PC-3 (cell line): ENCODE measurements around the gene ABCD3. TPM values are rescaled to one million over a fixed set of nuclear protein-coding genes. Genes with fewer than 3 reads are reported as not detected.
A peak's percentile ranks its signal among the peaks of the same experiment; 100 is the strongest.

Experiments
- ATAC-seq: fragments of 200-7000 bp; cut with Tn5 transposase; 2 replicates; pipeline ENCODE4 v1.9.1; 2020; ENCODE audit warnings: mild to moderate bottlenecking, moderate library complexity
- BruUV-seq: library from RNA; stranded (reverse); fragments of 400-500 nt; replicated peaks from 2 replicates; lab custom pipeline; 2021; lab: Mats Ljungman, UMichigan
- CTCF ChIA-PET: fragments of 300-600 bp; sonication (Branson Sonifier 250); formaldehyde crosslinking; loops from one replicate; lab custom pipeline; 2022; ENCODE audit warnings: antibody characterized with exemption; lab: Charles Lee
- POLR2A ChIA-PET: fragments of 300-600 bp; sonication (Branson Sonifier 250); formaldehyde crosslinking; loops from one replicate; lab custom pipeline; 2022; ENCODE audit warnings: antibody characterized with exemption; ENCODE audit not compliant: unreplicated experiment; lab: Charles Lee
- DNase-seq: peaks from one replicate; pipeline ENCODE4 v3.0.0-alpha.2; 2015
- H2AFZ ChIP-seq: fragments of 300-600 bp; sonication (generic); 2 replicates; pipeline ENCODE4 v1.6.0; 2016; ENCODE audit warnings: antibody characterized with exemption, low read length
- H3F3A ChIP-seq: fragments of 300-600 bp; sonication (generic); one replicate; pipeline ENCODE4 v1.6.0; 2017; ENCODE audit warnings: antibody characterized with exemption, low read length, control low read depth, mild to moderate bottlenecking; ENCODE audit not compliant: unreplicated experiment
- H3K27ac ChIP-seq: fragments of 300-600 bp; sonication (generic); 2 replicates; pipeline ENCODE4 v1.5.1; 2016; ENCODE audit warnings: mild to moderate bottlenecking, low read length
- H3K27me3 ChIP-seq: fragments of 300-600 bp; sonication (generic); 2 replicates; pipeline ENCODE4 v1.6.1; 2016; ENCODE audit warnings: low read length, mixed read lengths
- H3K36me3 ChIP-seq: fragments of 300-600 bp; sonication (generic); 2 replicates; pipeline ENCODE4 v1.6.1; 2016; ENCODE audit warnings: low read depth, mixed run types, low read length, mixed read lengths
- H3K4me1 ChIP-seq: fragments of 300-600 bp; sonication (generic); 2 replicates; pipeline ENCODE4 v1.5.1; 2016; ENCODE audit warnings: low read length; ENCODE audit not compliant: insufficient read depth
- H3K4me2 ChIP-seq: fragments of 300-600 bp; sonication (generic); 2 replicates; pipeline ENCODE4 v1.6.0; 2016; ENCODE audit warnings: low read length
- H3K4me3 ChIP-seq: fragments of 300-600 bp; sonication (generic); 2 replicates; pipeline ENCODE4 v1.5.1; 2016; ENCODE audit warnings: mild to moderate bottlenecking, low read length, mixed read lengths
- H3K79me2 ChIP-seq: fragments of 300-600 bp; sonication (generic); 2 replicates; pipeline ENCODE4 v1.6.1; 2017; ENCODE audit warnings: low read length, mixed read lengths
- H3K9ac ChIP-seq: fragments of 300-600 bp; sonication (generic); 2 replicates; pipeline ENCODE4 v1.6.0; 2016; ENCODE audit warnings: mild to moderate bottlenecking, low read length
- H3K9me2 ChIP-seq: fragments of 300-600 bp; sonication (generic); replicated peaks from 2 replicates; pipeline ENCODE4 v1.6.1; 2016; ENCODE audit warnings: mixed run types, low read length, mixed read lengths
- H3K9me3 ChIP-seq: fragments of 300-600 bp; sonication (generic); 2 replicates; pipeline ENCODE4 v1.6.1; 2016; ENCODE audit warnings: low read length, mixed read lengths
- H4K20me1 ChIP-seq: fragments of 300-600 bp; sonication (generic); 2 replicates; pipeline ENCODE4 v1.6.1; 2016; ENCODE audit warnings: low read length, mixed read lengths
- CTCF ChIP-seq: fragments of 300-600 bp; sonication (generic); conservative IDR thresholded peaks from 2 replicates; pipeline ENCODE4 v1.5.1; 2017; ENCODE audit warnings: antibody characterized with exemption, low read depth, mild to moderate bottlenecking, low read length
- EZH2 ChIP-seq: fragments of 300-600 bp; sonication (generic); IDR thresholded peaks from one replicate; pipeline ENCODE4 v1.6.1; 2017; ENCODE audit warnings: antibody characterized with exemption, mild to moderate bottlenecking, low read length; ENCODE audit not compliant: unreplicated experiment
- EZH2phosphoT487 ChIP-seq: fragments of 300-600 bp; sonication (generic); IDR thresholded peaks from 2 replicates; pipeline ENCODE4 v1.6.1; 2018; ENCODE audit warnings: mild to moderate bottlenecking, antibody characterized with exemption, low read length, borderline replicate concordance
- intact Hi-C: fragments of 100-400 bp; cut with micrococcal nuclease; formaldehyde crosslinking; loops from 2 replicates; pipeline ENCODE4 v1.9.0; 2023
- total RNA-seq: library from RNA; depleted of rRNA; stranded (reverse); fragments of >200 nt; gene quantifications from 2 replicates; pipeline ENCODE4 v1.2.3, GENCODE V29; 2014

The ABCD3 gene
- total RNA-seq, 1 experiment from 2014 or later, result 36.3 TPM

GRCh38 chr1:94416901-94417727, 1.1 kb upstream of the ABCD3 start:
- intact Hi-C loops, result loop anchor here (5.0 to 10.0 kb wide), 3 partner anchors 40 to 182 kb away; partner anchors contain the start of gene ARHGAP29
- H3K27me3 ChIP-seq, result no peaks in the 10 kb centered on the region
- no peaks in the 10 kb centered on the region for H3K9me3 ChIP-seq
- peak overlapping the region; percentile 85 for H3K4me3 ChIP-seq
- ChIA-PET CTCF (interaction anchor here (0.5 to 1.3 kb wide), 2 partner anchors 54 to 81 kb away, joined by 3 to 4 read pairs; no protein-coding TSS in a partner anchor), POLR2A (no interaction called here)
- peak overlapping the region; percentile 82 for H3K4me2 ChIP-seq
- H2AFZ ChIP-seq, result peak overlapping the region; percentile 88
- H3K79me2 ChIP-seq, result peaks cover 37% of the 10 kb centered on the region
- H3K36me3 ChIP-seq, result no peaks in the 10 kb centered on the region
- BruUV-seq, result no TSS peak
- no peaks in the 10 kb centered on the region for H3K9me2 ChIP-seq
- DNase-seq (peak; percentile 57), ATAC-seq (peak; percentile 28)
- H4K20me1 ChIP-seq, result peaks cover 29% of the 10 kb centered on the region
- H3K9ac ChIP-seq, result peak overlapping the region; percentile 57
- no peak for TF ChIP-seq CTCF
- no peak for TF ChIP-seq EZH2phosphoT487
- no peak for TF ChIP-seq EZH2
- no peaks in the 10 kb centered on the region for H3F3A ChIP-seq
- H3K27ac ChIP-seq, result peak overlapping the region; percentile 38
- peaks cover 30% of the 10 kb centered on the region for H3K4me1 ChIP-seq

DNA sequence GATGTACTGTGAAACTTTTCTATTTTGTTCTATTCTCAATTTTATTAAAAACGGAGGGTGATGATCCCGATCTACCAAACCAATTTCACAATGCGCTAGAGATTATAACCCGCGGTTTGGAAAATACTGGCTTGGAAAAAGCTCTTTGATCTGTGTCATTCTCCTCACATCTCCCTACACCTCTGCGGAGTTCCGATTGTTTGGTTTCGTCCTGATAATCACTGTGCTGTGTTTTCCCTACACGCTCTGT, 536 bp upstream of the ABCD3 start:
- no peaks in the 10 kb centered on the region for H3F3A ChIP-seq
- H4K20me1 ChIP-seq, result peaks cover 34% of the 10 kb centered on the region
- ChIA-PET POLR2A (no interaction called here), CTCF (interaction anchor here (0.5 to 1.3 kb wide), 2 partner anchors 55 to 82 kb away, joined by 3 to 4 read pairs; no protein-coding TSS in a partner anchor)
- peaks cover 36% of the 10 kb centered on the region for H3K4me1 ChIP-seq
- peak overlapping the region; percentile 85 for H3K4me3 ChIP-seq
- H3K27ac ChIP-seq, result peak overlapping the region; percentile 38
- no peaks in the 10 kb centered on the region for H3K9me3 ChIP-seq
- peaks cover 42% of the 10 kb centered on the region for H3K79me2 ChIP-seq
- ATAC-seq (no peak), DNase-seq (no peak)
- no peaks in the 10 kb centered on the region for H3K9me2 ChIP-seq
- peak overlapping the region; percentile 82 for H3K4me2 ChIP-seq
- TF ChIP-seq CTCF, result no peak
- TF ChIP-seq EZH2, result no peak
- TF ChIP-seq EZH2phosphoT487, result no peak
- TSS peak; percentile 71 for BruUV-seq
- H3K9ac ChIP-seq, result peak overlapping the region; percentile 57
- H3K27me3 ChIP-seq, result no peaks in the 10 kb centered on the region
- intact Hi-C loops, result loop anchor here (5.0 to 10.0 kb wide), 3 partner anchors 40 to 183 kb away; partner anchors contain the start of gene ARHGAP29
- H2AFZ ChIP-seq, result peak overlapping the region; percentile 88
- no peaks in the 10 kb centered on the region for H3K36me3 ChIP-seq
